Subcutaneous adipose tissue (tissue), 4 donors: ENCODE data around the gene LFNG. TPM values are rescaled to one million over a fixed set of nuclear protein-coding genes. Genes with fewer than 3 reads are reported as not detected.

Experiments used
- total RNA-seq, 4 donors: library from RNA; depleted of rRNA; stranded (reverse); fragments of >200 nt; gene quantifications; one replicate each; pipeline ENCODE4 v1.1.0, GENCODE V29; 2016
- TF ChIP-seq, protein P1 (sequence below): fragments of 450-650 bp; IDR thresholded peaks from one replicate; pipeline ENCODE4 v1.5.1; 2016; ENCODE audit warnings: low read depth, mild to moderate bottlenecking, control low read depth, antibody characterized with exemption, moderate library complexity

LFNG gene
- total RNA-seq, 4 donors from 2014 or later = 6.8 to 21.1 (median 14.5) TPM

DNA sequence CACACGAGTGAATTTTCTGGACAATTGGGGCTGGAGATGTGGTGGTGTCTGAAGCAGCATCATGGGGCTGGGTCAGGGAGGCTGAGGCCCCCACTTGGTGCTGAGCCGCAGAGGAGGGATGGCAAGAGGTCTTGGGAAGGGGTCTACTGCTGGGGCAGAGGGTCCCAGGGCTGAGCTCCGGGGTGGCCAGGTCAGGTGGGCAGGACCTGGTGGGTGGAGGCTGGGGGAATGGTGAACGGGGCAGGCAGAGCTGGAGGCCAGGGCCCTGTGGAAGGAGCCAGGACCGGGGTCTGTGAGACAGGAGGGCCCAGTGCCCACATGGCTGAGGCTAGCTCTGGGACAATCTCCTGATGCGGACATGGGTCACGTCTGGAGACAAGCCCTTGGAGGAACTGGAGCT lies 20.4 kb upstream of the LFNG start:
- TF ChIP-seq, protein P1, sequence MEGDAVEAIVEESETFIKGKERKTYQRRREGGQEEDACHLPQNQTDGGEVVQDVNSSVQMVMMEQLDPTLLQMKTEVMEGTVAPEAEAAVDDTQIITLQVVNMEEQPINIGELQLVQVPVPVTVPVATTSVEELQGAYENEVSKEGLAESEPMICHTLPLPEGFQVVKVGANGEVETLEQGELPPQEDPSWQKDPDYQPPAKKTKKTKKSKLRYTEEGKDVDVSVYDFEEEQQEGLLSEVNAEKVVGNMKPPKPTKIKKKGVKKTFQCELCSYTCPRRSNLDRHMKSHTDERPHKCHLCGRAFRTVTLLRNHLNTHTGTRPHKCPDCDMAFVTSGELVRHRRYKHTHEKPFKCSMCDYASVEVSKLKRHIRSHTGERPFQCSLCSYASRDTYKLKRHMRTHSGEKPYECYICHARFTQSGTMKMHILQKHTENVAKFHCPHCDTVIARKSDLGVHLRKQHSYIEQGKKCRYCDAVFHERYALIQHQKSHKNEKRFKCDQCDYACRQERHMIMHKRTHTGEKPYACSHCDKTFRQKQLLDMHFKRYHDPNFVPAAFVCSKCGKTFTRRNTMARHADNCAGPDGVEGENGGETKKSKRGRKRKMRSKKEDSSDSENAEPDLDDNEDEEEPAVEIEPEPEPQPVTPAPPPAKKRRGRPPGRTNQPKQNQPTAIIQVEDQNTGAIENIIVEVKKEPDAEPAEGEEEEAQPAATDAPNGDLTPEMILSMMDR = no peak

DNA sequence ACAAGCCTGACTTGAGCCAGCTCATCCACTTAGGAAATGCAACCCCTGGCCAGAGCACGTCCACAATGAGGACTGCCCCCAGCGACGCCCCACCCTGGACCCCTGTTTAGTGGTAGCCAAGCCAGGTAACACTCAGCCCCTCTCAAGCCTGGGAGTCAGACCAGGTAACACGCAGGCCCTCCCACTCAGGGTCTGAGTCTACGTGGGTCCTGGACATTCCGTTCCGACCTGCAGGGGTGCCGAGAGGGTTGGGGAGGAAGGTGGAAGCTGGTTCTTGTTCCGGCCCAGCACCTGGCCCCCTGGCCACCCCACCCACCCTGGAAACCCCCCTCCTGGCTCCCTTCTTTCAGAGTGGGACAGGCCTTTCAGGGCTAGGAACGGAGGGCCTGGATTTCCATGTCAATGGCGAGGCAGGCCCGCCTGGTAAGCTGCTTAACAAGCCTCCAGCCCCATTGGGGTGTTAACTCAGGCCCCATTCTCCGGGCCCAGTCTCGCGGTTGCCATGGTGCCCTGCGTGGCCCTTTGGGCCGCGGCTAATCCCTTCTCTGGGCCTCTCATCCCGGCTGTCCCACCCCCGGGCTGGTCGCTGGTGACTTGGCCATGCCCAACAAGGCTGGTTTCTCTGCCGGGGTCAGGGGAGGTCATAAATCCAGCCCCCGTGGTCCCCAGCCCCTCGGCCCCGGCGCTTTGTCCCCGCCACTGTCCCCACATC lies 19.7 kb upstream of the LFNG start:
- TF ChIP-seq, protein P1 = no peak

DNA sequence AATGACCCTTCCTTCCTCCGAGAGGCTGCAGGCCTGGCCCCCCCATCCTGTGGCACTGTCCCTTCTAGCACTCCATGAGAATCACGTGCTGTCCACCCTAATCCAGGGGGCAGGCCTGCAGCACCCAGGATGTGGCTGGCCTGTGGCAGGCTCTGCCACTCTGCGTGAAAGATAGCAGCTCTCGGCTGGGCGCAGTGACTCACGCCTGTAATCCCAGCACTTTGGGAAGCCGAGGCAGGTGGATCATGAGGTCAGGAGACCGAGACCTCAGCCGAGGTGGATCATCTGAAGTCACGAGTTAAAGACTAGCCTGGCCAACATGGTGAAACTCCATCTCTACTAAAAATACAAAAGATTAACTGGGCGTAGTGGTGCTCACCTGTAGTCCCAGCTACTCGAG lies 18.9 kb upstream of the LFNG start:
- TF ChIP-seq, protein P1 = no peak

DNA sequence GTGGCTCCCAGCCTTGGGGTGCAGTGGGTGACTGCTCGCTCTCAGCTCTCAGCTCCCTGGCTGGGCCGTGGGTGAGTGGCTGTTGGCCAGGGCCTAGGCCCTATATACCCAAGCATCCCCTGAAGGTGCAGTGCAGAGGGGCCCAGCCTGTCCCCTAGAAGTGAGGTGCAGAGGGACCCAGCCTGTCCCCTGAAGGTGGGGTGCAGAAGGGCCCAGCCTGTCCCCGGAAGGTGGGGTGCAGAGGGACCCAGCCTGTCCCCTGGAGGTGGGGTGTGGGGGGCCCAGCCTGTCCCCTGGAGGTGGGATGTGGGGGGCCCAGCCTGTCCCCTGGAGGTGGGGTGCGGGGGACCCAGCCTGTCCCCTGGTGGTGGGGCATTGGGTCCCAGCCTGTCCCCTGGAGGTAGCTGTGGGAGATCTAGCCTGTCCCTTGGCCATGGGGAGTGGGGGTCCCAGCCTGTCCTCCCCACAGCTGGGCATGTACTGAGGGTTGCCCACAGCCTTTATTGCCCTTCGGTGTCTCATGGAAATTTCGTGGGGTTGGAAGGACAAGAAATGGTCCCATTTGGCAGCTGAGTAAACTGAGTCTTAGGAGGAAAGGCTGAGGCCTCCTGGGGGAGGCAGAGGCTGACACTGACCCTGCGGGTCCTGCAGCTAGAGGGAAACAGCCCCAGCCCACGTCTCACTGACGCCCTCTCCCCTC lies 17.5 kb upstream of the LFNG start:
- TF ChIP-seq, protein P1 = no peak

DNA sequence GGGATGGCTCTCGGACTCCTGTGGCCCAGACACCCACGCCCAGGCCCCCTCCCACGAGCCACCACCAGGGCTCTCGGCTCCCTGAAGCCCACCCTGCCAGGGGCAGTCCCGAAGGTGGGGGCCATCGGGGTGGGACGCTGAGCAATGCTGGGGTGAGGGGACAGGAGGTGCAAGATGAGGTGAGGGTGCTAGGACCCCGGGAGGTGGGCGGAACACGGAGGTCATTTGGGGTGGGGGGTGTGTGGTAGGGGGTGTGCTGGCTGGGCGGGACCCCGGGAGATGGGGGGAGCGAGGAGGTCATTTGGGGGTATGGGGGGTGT lies 17.0 kb upstream of the LFNG start:
- TF ChIP-seq, protein P1 = no peak

DNA sequence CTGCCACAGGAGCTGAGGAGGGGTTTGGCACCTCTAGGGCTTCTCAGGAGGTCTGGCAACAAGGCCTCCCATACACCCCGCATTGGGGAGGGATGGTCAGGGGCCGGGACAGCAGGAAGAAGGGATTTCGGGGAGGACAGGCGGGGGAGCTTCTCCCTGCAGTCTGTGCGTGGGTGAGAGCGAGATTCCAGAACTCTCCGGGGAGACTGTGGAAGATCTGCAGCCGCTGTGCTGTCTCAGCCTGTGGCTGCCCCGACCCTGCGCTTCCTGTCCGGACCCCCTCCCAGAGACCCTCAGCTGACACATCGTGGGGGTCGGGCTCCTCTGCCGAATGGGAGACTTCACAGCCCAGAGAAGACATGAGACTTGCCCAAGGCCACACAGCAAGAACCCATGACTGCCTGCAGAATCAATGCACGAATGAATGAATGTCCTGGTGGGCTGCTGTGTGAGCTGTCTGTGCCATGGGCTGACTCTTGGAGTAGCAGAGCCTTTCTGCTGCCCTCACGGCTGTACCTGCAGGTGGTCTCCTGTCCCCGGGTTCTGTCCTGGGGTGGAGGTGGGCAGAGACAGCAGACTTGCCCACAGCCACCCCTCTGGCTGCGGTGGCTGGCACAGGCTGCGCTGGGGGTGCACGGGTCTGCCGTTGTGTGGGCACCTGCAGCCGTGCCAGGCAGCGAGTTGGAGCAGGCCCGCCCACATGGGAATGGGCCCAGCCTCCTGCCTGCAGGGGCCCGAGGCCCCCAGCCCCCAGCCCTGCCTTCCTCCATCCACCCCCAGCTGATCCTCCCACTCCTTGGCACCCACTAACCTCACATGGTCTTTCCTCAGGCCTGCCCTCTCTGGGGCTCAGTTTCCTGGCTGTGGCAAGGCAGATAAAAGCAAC lies 16.3 kb upstream of the LFNG start:
- TF ChIP-seq, protein P1 = no peak
